HUDEP-2 (cell line): ENCODE data around the gene SERPINA3.

ENCODE experiments used
- DNase-seq, 76 experiments: peaks; one replicate each; lab custom pipeline; 2025; ENCODE audit not compliant: unreplicated experiment in 76 of 76; lab: John Stamatoyannopoulos, UW

The SERPINA3 gene

DNA sequence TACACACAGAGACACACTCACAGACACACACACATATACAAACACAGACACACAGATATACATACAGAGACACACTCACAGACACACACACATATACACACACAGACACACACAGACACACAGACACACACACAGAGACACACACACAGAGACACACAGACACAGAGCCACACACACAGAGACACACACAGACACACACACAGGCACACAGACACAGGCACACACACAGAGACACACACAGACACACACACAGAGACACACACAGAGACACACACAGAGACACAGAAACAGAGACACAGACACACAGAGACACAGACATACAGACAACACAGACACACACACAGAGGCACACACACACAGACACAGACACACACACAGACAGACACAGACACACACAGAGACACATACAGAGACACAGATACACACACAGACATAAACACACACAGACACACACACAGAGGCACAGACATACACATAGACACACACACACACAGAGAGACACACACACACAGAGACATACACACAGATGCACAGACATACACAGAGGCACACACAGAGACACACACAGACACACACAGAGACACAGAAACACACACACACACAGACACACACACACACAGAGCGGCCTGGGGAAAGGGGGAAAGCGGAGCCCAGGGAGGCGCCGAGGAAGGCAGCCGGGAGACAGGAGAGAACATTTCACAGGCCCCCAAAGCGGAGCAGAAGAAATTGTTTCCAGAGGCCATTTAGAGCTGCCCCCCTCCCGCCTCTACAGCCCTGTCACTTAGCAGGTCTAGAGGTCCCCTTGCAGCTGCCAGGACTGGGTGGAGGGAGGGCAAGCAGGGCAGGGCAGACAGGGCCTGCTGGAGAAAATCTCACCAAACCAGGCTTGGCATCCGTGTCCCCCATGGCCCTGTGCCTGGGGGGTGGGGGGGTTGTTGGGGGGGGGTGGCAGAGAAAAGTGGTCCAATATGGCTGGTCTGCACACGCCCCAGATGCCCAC lies 38.9 kb downstream of the SERPINA3 start:
- no peak for DNase-seq

DNA sequence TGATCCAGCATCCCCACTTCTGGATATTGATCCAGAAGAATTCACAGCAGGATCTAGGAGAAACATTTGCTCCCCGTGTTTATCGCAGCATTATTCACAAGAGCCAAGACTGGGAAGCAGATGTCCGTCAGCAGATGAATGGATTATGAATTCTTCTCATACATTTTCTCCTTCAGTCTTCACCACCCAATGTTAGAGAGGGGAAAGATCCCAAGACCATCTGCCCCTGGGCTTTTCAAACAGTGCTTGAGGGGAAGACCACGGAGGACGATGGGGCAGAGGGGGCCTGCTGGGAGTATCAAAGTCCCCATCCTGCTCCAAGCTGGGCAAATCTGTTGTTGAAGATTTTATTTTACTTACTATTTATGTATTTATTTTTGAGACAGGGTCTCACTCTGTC lies 41.1 kb downstream of the SERPINA3 start:
- no peak for DNase-seq

DNA sequence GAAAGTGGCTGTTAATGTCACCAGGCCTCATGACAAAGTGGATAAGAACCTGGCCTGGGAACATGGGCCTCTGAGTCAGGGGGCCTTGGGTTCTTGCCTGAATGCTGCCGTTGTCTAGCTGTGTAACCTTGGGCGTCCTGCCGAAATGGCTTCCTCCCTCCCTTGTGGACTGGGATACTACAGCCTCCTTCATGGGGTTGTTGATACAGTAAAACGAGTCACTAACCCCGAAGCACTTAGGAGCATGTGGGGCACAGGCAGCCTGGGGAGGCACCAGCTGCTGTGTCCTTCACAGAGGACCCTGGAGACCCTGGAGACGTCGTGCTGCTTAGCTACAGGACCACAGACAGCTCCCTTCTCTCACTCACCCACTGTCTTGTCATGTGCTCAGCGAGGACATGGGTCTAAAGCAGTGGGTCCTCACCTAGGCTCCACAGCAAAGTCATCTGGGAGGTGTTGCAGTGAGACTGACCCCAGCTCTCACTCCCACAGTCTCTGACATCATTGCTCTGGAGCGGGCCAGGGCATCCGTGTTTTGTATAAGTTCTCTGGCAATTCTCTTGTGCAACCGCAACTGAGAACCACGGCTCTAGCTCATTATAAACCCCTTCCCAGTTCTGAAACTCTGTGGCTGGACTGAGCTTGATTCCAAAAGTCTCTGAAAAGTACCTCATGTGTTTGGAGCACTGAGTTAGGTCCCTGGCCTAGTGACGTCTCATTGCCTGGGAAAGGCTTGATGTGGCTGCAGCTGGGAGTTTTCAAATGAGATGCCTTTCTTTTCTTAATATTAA lies 42.1 kb downstream of the SERPINA3 start:
- no peak for DNase-seq

DNA sequence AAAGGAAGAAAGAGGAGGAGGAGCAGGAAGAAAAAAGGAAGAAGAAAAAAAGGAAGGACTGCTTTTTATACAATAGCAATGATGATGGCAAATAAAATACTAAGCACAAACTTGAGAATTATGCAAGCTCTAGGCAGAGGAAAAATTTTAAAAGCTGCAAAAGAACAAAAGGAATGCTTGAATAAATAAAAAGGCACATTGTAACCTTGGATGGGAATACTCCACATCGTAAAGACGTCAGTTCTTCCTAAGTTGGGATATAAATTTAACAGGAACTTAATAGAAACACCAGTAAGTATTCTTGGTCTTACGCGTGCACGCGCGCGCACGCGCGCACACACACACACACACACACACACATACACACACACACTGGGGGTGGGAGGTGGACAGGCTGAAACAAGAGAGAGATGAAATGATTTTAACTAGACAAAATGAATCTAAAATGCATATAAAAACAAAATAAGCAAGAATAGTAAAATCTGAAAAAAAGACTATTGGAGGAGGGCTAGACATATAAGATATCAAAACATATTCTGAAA lies 43.0 kb downstream of the SERPINA3 start:
- no peak for DNase-seq

DNA sequence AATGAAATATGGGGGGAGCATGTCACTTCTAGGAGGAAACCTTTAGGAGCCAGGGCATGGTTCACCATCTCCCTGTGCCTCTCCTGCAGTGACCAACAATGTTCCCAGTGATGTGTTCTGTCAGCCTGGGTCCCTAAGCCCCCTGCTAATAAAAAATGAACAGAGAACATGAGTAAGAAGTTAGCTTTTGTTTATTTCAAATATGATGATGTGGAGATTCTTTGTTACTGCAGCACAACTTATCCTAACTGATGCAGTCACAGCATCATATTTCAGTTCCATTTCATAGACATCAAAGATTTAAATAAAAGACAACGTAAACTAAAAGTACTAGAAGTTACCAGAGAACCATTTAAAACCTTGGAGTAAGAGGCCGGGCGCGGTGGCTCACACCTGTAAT lies 43.9 kb downstream of the SERPINA3 start:
- DNase-seq, result no peak

DNA sequence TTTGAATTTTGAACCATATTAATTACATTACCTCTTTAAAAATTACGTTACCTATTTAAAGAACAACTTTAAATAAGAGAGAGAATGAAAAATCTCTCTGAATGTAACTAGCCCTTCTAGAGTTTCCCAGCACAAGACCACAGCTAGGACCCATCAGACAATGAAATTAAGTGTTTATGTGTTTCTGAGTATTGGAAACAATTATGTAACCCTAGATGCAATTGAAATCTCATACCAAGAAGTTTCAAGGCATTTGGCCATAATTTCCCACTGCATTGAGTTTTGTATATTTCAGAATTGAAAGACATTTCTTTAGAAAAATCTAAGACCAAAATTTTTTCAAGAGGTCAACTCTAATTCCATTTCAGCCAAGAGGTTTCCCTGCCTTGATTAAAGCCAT lies 47.1 kb downstream of the SERPINA3 start:
- DNase-seq, result no peak

DNA sequence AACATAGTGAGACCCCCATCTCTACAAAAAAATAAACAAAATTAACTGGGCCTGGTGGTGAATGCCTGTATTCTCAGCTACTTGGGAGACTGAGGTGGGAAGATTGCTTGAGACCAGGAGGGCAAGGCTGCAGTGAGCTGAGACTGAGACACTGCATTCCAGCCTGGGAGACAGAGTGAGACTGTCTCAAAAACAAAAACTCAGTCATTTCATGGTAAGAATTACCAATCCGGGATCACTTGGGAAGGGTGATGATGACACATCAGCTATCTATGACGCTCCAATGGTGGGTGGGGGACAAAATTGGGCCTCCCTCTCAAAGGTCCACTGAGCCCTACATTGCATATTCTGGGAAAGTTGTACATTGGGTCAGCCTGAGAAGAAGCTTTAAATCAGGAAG lies 47.7 kb downstream of the SERPINA3 start:
- DNase-seq, result no peak

DNA sequence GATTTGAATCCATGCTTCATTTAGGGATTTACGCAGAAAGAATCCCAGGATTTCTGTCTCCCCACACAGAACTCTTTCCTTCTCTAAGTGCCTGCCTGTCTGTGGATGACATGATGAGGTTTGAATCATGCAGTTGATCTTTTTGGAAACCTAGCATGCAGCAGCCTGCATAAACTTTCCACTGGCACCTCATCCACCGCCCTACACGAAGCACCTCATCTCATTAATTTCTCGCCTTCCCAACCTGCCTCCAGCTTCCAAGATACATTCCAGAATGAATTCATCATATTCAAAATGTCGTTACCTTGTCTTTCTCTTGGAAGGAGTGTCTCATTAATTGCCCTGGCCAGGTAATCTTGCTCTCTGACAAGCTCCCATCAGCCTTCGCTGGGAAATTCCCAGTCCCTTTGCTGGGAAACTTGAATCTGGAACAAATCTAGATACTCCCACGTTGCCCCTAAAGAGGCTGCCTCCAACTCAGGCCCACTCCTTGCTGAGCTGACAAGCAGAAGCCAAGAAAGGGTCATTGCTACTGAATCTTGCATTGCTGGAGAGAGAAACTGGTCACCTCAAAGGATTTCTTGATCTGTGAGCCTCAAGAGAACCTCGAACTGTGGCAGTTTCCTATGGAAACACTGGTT lies 48.2 kb downstream of the SERPINA3 start:
- DNase-seq, result no peak

DNA sequence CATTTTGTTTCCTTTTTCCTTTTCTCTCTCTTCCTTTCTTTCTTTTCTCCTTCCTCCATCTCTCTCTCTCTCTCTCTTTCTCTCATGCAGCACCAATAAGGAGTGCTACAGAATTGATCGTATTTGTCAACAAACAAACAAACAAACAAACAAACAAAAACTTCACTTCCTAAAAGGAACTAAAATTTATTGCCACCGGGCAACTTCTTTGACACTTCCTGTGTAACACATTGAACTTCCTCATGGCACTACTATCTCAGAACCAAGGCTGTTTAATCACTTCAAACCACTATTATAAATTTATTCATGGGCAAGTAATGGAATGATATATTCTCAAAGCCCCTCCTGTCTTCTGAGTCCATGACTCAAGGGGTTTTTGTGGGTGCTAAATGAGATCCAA lies 51.3 kb downstream of the SERPINA3 start:
- no peak for DNase-seq

DNA sequence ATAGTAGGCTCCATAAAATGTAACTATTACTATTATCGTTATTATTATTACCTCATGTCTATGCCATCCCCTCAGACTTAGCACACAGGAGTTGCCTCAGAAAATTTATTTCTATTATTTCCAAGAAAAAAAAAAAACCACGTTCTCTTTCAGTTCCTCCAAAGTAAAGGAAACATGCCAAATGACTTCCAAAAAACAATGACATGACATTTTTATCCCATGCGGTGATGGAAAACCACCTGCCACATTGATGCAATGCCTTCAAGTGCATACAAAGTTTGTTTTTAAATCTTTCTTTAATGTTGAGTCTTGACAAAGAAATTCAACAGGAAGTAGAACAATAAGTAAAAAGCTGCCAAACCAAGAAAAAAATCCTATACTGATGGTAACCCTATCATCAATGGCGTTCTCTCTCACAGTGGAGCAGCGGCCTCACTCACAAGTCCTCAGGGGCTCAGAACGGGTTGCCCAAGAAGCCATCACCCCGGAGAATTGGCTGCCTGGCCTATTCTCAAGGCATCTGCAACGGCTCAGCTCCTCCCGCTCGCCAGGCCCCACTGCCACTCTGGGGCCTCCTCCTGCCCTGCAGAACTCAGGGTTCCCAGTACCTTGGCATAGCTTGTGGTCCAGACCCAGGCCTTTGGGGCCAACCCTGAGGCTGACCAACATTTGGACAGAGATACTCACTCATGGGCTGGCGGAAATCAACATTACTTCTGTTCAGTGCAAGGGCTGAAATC lies 51.9 kb downstream of the SERPINA3 start:
- DNase-seq, result no peak

DNA sequence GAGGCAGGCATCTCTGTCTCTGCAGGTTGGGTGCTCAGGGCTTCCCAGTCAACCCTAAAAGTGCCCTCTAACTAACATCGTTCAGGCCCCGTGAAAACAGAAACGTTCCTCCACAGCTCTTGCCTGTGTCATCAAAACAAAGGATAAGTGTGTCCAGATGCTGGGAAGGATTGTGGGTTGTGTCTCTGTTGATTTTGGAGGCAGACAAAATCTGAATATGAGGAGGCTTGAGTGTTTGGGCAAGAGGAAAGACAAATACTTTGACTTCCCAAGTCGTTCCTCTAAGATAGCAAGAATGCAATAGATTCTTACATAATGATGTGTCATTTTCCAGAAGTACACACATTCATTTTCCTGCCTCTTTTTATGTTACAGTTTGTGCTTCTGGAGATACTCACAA lies 52.9 kb downstream of the SERPINA3 start:
- DNase-seq, result no peak

DNA sequence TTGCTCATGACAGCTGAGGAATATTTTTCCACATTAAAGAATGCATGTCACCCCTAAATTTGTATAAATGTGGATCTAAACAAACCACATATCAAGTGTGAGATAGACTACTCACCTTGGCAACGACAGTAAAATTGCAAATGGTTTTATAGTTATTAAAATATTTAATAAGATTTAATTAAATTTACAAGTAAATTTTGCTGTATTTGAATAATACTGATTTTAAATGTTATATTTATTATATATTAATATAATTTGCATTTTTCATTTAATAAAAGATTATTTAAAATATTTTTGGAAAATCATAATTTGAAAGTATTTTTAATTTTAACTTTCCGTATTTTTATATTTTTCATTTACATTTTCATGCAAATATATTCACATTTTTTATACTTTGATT lies 53.4 kb downstream of the SERPINA3 start:
- DNase-seq, result no peak

DNA sequence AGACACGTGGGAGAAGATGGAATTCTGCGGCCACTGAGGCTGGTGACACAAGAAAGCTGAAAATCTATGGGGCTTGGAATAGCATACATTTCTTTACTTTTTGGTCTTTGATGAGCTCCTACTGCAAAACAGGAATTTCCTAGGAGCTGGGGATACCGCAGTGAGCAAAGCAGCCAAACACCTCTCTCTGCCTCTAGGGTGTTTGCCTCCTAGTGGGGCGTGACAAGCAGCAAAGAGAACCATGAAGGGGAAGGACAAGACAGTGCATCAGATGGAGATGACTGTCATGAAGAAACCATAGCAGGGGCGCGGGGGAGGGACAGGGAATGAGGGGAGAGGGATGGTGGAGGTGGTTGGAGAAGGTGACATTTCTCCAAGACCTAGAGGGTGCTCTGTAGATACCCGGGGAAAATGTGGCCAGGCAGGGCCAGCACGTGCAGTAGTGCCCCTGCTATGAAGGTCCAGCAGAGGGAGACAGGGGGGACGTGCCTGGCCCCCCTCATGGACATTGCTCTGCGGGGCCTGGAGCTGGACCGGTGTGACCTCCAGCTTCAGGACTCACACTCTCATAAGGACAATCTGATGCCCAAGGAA lies 58.6 kb downstream of the SERPINA3 start:
- no peak for DNase-seq

DNA sequence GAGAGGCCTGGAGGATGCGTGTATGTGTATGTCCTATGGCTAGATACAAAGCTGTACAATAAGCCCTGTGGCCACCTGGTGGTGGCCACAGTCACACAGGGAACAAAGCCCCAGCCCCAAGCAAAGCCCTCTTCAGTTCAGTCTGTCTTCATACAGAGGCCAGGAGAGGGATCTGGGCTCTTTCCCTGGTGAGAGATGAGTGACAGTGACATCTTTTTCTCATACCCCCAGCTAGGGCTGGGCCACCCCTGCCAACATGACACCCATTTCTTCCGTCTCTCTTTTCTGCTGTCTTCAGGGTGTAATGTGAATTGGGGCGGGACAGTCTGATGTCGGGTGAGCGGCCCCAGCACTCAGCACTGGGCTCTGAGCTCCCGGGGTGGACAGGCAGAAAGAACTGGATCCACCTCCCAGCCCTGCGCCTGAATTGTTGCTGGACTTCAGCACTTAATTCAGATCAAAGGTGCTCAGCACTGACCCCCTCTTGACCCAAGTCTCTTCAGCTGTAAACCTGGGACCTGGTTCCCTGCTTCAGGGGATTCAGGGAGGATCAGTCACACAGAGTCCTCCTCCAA lies 59.8 kb downstream of the SERPINA3 start:
- DNase-seq, result no peak

DNA sequence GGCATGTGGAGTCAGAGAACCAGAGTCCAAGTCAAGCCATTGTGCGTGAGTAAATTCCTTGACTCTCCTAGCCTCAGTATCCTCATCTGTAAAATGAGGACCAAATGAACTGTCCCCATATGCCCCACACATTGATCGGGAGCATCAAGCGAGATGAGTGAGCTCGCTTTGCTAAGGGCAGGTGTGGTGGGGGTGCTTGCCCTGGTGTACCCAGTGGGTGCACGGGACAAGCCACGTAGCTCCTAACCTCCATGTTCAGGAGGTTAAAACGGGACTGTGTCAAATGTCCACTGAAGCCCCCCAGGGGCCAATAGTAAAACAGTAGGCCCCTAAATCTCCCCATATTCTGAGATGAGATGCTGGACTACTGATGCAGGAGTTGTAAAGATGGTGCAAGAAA lies 60.9 kb downstream of the SERPINA3 start:
- DNase-seq, result no peak
